Activated CD4-positive, alpha-beta T cell treated with anti-CD3 and anti-CD28 coated beads, Interleukin-2, amount 10 ng/mL, durations not matched to agents 7 days and 5 days (primary cell): Measurements from ENCODE around the gene FAM185A. TPM values are rescaled to one million over a fixed set of nuclear protein-coding genes. Genes with fewer than 3 reads are reported as not detected.
"Not testable (repeated sequence)": the region's sequence is repeated elsewhere in the genome, so short reads cannot be mapped to it uniquely, and the experiment has no call there.

Experiments used
- CTCF ChIA-PET: fragments of 350-600 bp; sonication (Branson Sonifier 250); formaldehyde crosslinking; loops from one replicate; lab custom pipeline; 2021; ENCODE audit warnings: antibody characterized with exemption; lab: Charles Lee
- POLR2A ChIA-PET: fragments of 350-600 bp; sonication (Branson Sonifier 250); formaldehyde crosslinking; loops from one replicate; lab custom pipeline; 2021; ENCODE audit warnings: antibody characterized with exemption; lab: Charles Lee
- DNase-seq: peaks from one replicate; pipeline ENCODE4 v3.0.0-alpha.2; 2020
- H3K27ac Mint-ChIP-seq: one replicate; pipeline ENCODE4 v1.8.0; 2021; ENCODE audit warnings: mild to moderate bottlenecking, moderate library complexity, mixed read lengths
- H3K27me3 Mint-ChIP-seq: one replicate; pipeline ENCODE4 v1.8.0; 2021; ENCODE audit warnings: mixed read lengths
- H3K36me3 Mint-ChIP-seq: one replicate; pipeline ENCODE4 v1.8.0; 2021; ENCODE audit warnings: low read depth, mixed read lengths
- H3K4me1 Mint-ChIP-seq: one replicate; pipeline ENCODE4 v1.8.0; 2021; ENCODE audit warnings: mixed read lengths
- H3K4me3 Mint-ChIP-seq: one replicate; pipeline ENCODE4 v1.8.0; 2021; ENCODE audit warnings: mild to moderate bottlenecking, moderate library complexity, mixed read lengths
- H3K9me3 Mint-ChIP-seq: one replicate; pipeline ENCODE4 v1.8.0; 2021; ENCODE audit warnings: mixed read lengths
- total RNA-seq, 2 experiments: library from RNA; stranded (reverse); gene quantifications; one replicate each; pipeline ENCODE4 v1.2.3, GENCODE V29; 2021

FAM185A gene
- total RNA-seq, 2 experiments from 2014 or later = 8.3 to 8.4 TPM

DNA sequence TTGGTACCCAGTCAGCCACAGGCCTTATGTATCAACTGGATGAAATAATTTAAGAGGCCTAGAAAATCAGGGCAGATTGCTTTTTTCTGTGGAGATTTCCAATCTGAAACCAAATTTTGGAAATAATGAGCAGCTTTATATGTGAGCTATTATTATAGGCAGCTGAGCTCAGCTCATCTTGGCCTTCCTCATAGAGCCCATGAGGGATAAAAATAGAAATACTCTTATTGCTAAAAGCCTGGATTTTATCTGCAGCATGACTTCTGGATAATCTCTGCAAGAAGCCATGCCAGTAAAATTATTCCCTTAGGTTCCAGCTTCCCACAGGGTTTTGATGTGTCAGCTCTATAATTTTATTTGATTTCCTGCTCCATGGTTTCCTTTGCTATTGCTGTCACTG, 43.0 kb downstream of the FAM185A start:
- H3K27ac Mint-ChIP-seq, H3K4me1 Mint-ChIP-seq, H3K36me3 Mint-ChIP-seq, CTCF ChIA-PET, H3K9me3 Mint-ChIP-seq, POLR2A ChIA-PET, DNase-seq, H3K27me3 Mint-ChIP-seq, H3K4me3 Mint-ChIP-seq: not testable (repeated sequence)

DNA sequence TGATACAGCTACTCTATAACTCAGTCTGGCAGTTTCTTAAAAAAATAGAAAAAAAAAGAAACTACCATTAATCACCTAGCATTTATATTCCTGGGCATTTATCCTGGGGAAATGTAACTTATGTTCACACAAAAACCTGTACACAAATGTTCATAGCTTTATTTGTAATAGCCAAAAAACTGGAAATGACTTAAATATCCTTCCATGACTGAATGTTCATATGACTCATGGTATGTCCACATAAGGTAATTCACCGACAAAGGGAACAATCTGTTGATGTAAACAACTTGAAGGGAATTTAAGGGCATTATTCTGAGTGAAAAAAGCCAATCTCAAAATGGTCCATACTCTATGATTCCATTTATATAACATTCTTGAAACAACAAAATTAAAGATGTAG, 45.8 kb downstream of the FAM185A start:
- CTCF ChIA-PET = not testable (repeated sequence)

GRCh38 chr7:102795987-102796595, 47.3 kb downstream of the FAM185A start:
- H3K36me3 Mint-ChIP-seq, DNase-seq, H3K27ac Mint-ChIP-seq, H3K9me3 Mint-ChIP-seq, POLR2A ChIA-PET, H3K4me3 Mint-ChIP-seq, CTCF ChIA-PET, H3K4me1 Mint-ChIP-seq, H3K27me3 Mint-ChIP-seq: not testable (repeated sequence)

More for the DNA sequence above, 45.8 kb downstream of the FAM185A start:
- H3K9me3 Mint-ChIP-seq, H3K27me3 Mint-ChIP-seq, POLR2A ChIA-PET, H3K4me3 Mint-ChIP-seq, H3K27ac Mint-ChIP-seq, DNase-seq, H3K4me1 Mint-ChIP-seq, H3K36me3 Mint-ChIP-seq: not testable (repeated sequence)

DNA sequence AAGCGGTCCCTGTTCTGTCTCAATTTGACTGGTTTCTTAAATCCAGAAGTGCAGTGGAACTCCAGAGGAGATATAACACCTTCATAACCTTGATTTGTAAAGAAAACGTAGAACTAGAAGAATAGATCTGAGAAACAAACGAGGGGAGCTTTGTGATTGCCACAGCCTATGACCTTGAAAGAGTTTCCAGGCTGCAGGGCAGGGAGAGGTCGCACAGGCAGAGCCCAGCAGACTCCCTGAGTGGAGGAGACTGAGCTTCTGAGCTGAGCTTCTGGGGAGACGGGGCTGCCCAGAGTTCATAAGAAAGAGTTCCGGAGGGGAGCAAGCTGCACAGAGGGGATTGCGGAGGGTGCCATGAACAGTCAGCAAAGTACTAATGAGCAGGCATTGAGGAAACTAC, 57.8 kb downstream of the FAM185A start:
- Mint-ChIP-seq H3K9me3 (peaks cover 7% of the 10 kb centered on the region), H3K4me1 (peaks cover 2% of the 10 kb centered on the region), H3K4me3 (no peak overlapping the region), H3K27ac (no peak overlapping the region), H3K27me3 (no peaks in the 10 kb centered on the region), H3K36me3 (peaks cover 3% of the 10 kb centered on the region)
- ChIA-PET CTCF (no interaction called here), POLR2A (no interaction called here)
- DNase-seq = no peak

- Mint-ChIP-seq H3K4me3 (no peak overlapping the region), H3K4me1 (peaks cover 12% of the 10 kb centered on the region), H3K36me3 (peaks cover 5% of the 10 kb centered on the region), H3K9me3 (no peaks in the 10 kb centered on the region), H3K27me3 (no peaks in the 10 kb centered on the region), H3K27ac (no peak overlapping the region)
- no peak for DNase-seq
- CTCF ChIA-PET = interaction anchor here (1.2 kb wide), 1 partner anchor 24 kb away, joined by 3 read pairs; no protein-coding TSS in a partner anchor
- POLR2A ChIA-PET = no interaction called here
Observed at GRCh38 chr7:102810916-102811315, 62.1 kb downstream of the FAM185A start.

DNA sequence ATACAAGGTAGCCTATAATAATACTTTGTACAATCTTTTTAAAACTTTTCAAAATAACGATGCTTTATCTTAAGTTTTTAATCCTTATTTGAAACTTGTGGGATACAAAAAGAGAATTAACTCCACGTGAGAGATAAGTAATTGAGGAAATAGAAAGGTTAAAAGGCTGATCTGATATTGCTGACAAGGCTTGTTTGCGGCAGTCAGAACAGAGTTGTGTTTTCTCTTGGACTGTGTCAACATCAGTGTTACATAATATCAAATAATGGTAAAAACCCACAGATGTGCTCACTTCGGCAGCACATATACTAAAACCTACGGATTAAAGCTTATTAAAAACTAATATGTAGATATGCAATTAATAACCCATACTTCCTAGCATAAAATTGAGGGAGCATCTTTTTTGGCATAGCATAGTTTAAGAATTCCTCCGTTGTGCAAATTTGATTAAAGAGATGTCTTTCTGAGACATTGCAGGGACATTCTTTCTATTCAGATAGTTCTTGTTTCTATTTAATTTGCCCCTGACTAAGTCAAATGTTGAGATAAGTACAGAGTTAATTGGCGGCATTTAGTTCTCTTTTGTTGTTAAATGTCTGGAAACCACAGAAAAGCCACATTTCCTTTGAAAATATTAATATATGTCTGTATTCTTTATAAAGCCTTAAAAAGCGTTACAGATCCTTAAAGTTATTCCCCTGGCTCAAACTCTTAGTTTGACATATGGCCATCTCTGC, 63.3 kb downstream of the FAM185A start:
- Mint-ChIP-seq H3K27ac (no peak overlapping the region), H3K36me3 (peaks cover 5% of the 10 kb centered on the region), H3K27me3 (no peaks in the 10 kb centered on the region), H3K4me1 (peaks cover 12% of the 10 kb centered on the region), H3K4me3 (no peak overlapping the region), H3K9me3 (no peaks in the 10 kb centered on the region)
- ChIA-PET POLR2A (no interaction called here), CTCF (no interaction called here)
- DNase-seq = no peak

- Mint-ChIP-seq H3K4me3 (no peak overlapping the region), H3K27ac (no peak overlapping the region), H3K9me3 (no peaks in the 10 kb centered on the region), H3K36me3 (peaks cover 3% of the 10 kb centered on the region), H3K27me3 (no peaks in the 10 kb centered on the region), H3K4me1 (peaks cover 12% of the 10 kb centered on the region)
- CTCF ChIA-PET = no interaction called here
- no peak for DNase-seq
- POLR2A ChIA-PET = no interaction called here
Observed at GRCh38 chr7:102813191-102814024, 64.6 kb downstream of the FAM185A start.

- H3K9me3 Mint-ChIP-seq = no peaks in the 10 kb centered on the region
- H3K4me1 Mint-ChIP-seq = peaks cover 12% of the 10 kb centered on the region
- CTCF ChIA-PET = no interaction called here
- peaks cover 3% of the 10 kb centered on the region for H3K36me3 Mint-ChIP-seq
- no peak overlapping the region for H3K27ac Mint-ChIP-seq
- H3K27me3 Mint-ChIP-seq = no peaks in the 10 kb centered on the region
- no peak for DNase-seq
- POLR2A ChIA-PET = no interaction called here
- H3K4me3 Mint-ChIP-seq = no peak overlapping the region
Observed at GRCh38 chr7:102814025-102814471, 65.2 kb downstream of the FAM185A start.

DNA sequence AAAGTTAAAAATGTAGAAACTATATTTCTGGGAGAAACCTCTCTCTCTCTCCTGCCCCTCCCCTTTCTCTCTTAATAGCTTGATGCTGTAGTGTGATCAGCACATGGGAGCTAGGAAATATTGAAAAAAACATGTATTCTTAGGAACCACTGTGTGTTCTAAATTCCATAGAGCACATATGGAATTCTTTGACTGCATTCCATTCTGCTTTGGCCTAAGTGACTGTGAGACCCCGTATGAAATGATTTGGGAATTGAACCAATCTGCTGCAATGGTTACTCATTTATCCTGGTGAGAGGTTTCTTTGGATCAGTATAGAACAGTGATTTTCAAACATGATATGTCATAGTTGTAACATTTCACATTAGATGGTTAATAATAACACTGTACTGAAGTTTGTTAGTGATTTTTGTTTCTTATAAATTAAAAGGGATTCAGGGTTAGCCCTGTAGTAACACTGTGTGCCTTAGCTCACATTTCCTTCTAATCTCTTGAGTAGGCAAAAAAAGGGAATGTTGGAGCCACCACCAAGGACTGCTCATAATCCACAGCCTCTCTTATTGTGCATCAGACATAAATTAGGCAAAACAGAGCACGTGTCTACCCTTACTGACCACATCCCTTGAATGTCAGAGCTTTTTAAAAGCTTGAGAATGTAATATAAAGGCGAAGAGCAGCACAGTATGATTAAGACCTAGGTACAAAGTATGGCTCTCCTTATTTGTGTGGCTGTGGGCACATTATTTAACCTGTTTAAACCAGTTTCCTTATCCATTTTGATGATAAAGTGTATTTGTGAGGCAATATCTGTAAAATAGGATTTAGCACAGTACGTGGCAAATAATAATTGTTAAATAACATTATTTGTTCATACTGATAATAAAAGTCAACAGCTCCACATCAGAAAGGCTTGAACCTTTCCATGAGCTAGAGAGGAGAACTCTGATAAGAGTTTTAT, 69.1 kb downstream of the FAM185A start:
- peaks cover 12% of the 10 kb centered on the region for H3K4me1 Mint-ChIP-seq
- ChIA-PET POLR2A (interaction anchor here (0.5 kb wide), 1 partner anchor 29 kb away, joined by 3 read pairs; no protein-coding TSS in a partner anchor), CTCF (interaction anchor here (0.6 kb wide), 2 partner anchors 11 to 29 kb away, joined by 3 read pairs; no protein-coding TSS in a partner anchor)
- peaks cover 4% of the 10 kb centered on the region for H3K36me3 Mint-ChIP-seq
- no peaks in the 10 kb centered on the region for H3K9me3 Mint-ChIP-seq
- no peak for DNase-seq
- no peaks in the 10 kb centered on the region for H3K27me3 Mint-ChIP-seq
- H3K4me3 Mint-ChIP-seq = no peak overlapping the region
- H3K27ac Mint-ChIP-seq = no peak overlapping the region

DNA sequence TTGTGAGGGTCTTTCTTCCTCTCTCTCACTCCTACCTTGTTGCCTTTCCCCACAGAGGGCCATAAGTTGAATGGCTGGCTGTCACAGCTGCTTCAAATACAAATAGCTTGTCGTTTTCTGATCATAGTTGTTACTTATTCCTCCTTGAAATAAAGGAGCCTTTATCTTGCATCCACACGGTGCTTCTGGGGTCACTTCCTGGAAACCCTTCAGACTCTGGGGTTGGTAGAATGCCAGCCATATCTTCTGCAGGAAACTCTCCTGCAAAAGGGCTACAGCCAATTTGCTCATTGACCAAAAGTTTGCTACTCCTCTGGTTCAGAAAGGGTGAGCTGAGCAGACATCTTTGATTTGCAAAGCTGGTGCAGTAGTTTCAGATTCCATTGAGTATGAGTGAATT, 70.4 kb downstream of the FAM185A start:
- Mint-ChIP-seq H3K27me3 (no peaks in the 10 kb centered on the region), H3K4me3 (no peak overlapping the region), H3K9me3 (no peaks in the 10 kb centered on the region), H3K27ac (no peak overlapping the region), H3K36me3 (peaks cover 5% of the 10 kb centered on the region), H3K4me1 (peaks cover 1% of the 10 kb centered on the region)
- no peak for DNase-seq
- POLR2A ChIA-PET = no interaction called here
- CTCF ChIA-PET = interaction anchor here (0.9 kb wide), 1 partner anchor 10 kb away, joined by 3 read pairs; no protein-coding TSS in a partner anchor

- ChIA-PET POLR2A (no interaction called here), CTCF (no interaction called here)
- Mint-ChIP-seq H3K27me3 (no peaks in the 10 kb centered on the region), H3K27ac (no peak overlapping the region), H3K36me3 (peaks cover 7% of the 10 kb centered on the region), H3K4me1 (no peaks in the 10 kb centered on the region), H3K9me3 (no peaks in the 10 kb centered on the region), H3K4me3 (no peak overlapping the region)
- no peak for DNase-seq
Observed at GRCh38 chr7:102821994-102822747, 73.4 kb downstream of the FAM185A start.
